ENCODE measurements around the gene ICE1.

ICE1 gene

GRCh38 chr5:5437227-5438172 is 15.0 kb downstream of the ICE1 start:
- ChIA-PET POLR2A (no interaction called here), CTCF (interaction anchor here (0.8 to 2.6 kb wide), 2 partner anchors 14 to 16 kb away, joined by 3 to 10 read pairs; partner anchors contain the start of gene ICE1)
- TF ChIP-seq, protein P1, sequence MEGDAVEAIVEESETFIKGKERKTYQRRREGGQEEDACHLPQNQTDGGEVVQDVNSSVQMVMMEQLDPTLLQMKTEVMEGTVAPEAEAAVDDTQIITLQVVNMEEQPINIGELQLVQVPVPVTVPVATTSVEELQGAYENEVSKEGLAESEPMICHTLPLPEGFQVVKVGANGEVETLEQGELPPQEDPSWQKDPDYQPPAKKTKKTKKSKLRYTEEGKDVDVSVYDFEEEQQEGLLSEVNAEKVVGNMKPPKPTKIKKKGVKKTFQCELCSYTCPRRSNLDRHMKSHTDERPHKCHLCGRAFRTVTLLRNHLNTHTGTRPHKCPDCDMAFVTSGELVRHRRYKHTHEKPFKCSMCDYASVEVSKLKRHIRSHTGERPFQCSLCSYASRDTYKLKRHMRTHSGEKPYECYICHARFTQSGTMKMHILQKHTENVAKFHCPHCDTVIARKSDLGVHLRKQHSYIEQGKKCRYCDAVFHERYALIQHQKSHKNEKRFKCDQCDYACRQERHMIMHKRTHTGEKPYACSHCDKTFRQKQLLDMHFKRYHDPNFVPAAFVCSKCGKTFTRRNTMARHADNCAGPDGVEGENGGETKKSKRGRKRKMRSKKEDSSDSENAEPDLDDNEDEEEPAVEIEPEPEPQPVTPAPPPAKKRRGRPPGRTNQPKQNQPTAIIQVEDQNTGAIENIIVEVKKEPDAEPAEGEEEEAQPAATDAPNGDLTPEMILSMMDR (IDR thresholded peaks at IDR 0.05; ENCODE audit: control extremely low read depth, extremely low read depth, low read depth, missing control alignments) = no peak
- no peak for DNase-seq (ENCODE audit: extremely low spot score)

DNA sequence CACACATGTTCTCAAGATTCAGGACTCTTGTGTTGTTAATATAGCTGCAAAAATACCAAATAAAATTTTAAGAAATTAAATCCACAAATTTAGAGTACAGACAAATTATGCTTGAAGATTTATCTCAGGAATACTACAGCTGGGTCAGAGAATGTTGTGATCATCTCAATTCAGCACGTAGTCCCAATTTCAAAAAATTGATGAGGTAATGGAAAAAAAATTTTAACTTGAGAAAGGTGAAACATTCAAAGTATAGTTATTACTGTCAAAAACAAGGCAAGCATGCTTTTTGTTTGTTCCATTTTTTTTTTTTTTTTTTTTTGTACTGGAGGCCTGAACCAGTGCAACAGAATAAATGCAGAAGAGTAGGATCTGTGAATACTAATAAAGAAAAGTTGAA is 29.4 kb downstream of the ICE1 start:
- CTCF ChIA-PET = interaction anchor here (1.4 kb wide), 1 partner anchor 11 kb away, joined by 3 read pairs; no protein-coding TSS in a partner anchor
- TF ChIP-seq, protein P1 (IDR thresholded peaks at IDR 0.05; ENCODE audit: control extremely low read depth, extremely low read depth, low read depth, missing control alignments) = no peak
- DNase-seq (ENCODE audit: extremely low spot score) = no peak
- POLR2A ChIA-PET = no interaction called here

- TF ChIP-seq, protein P1 (IDR thresholded peaks at IDR 0.05; ENCODE audit: control extremely low read depth, extremely low read depth, low read depth, missing control alignments) = no peak
- ChIA-PET POLR2A (no interaction called here), CTCF (interaction anchor here (0.9 to 1.3 kb wide), 3 partner anchors 11 to 28 kb away, joined by 3 to 4 read pairs (median 3); no protein-coding TSS in a partner anchor)
- DNase-seq (ENCODE audit: extremely low spot score) = no peak
Measured at GRCh38 chr5:5453131-5453530, 30.7 kb downstream of the ICE1 start.

GRCh38 chr5:5454391-5454790 is 31.9 kb downstream of the ICE1 start:
- ChIA-PET POLR2A (no interaction called here), CTCF (interaction anchor here (0.7 to 0.9 kb wide), 4 partner anchors 12 to 513 kb away, joined by 3 to 4 read pairs (median 3); no protein-coding TSS in a partner anchor)
- TF ChIP-seq, protein P1 (IDR thresholded peaks at IDR 0.05; ENCODE audit: control extremely low read depth, extremely low read depth, low read depth, missing control alignments) = no peak
- no peak for DNase-seq (ENCODE audit: extremely low spot score)

- POLR2A ChIA-PET = no interaction called here
- TF ChIP-seq, protein P1 (IDR thresholded peaks at IDR 0.05; ENCODE audit: control extremely low read depth, extremely low read depth, low read depth, missing control alignments) = no peak
- CTCF ChIA-PET = interaction anchor here (1.1 to 1.5 kb wide), 2 partner anchors 11 to 21 kb away, joined by 3 to 4 read pairs; no protein-coding TSS in a partner anchor
- no peak for DNase-seq (ENCODE audit: extremely low spot score)
Measured at GRCh38 chr5:5456858-5457257, 34.4 kb downstream of the ICE1 start.

DNA sequence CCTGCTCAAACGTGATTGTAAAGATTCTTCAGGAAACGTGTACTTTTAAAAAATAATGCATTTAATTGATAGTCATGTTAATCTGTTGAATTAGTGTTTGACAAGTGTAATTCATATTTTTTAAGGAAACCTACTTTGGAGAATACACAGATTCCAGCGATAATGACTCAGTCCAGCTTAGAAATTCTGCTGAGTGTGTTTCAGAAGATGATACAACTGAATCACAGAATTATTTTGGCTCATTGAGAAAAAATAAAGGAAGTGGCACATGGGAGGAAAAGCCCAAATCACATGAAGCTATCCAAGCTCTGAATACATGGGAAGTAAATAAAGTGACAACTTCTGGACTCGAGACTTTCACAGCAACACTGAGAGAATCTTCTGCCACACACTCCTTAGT is 37.8 kb downstream of the ICE1 start:
- ChIA-PET POLR2A (no interaction called here), CTCF (no interaction called here)
- TF ChIP-seq, protein P1 (IDR thresholded peaks at IDR 0.05; ENCODE audit: control extremely low read depth, extremely low read depth, low read depth, missing control alignments) = no peak
- no peak for DNase-seq (ENCODE audit: extremely low spot score)
